Lower leg skin (tissue), 3 donors: ENCODE measurements around the gene CSTF3.

ENCODE experiments used
- POLR2A ChIP-seq, 2 donors: fragments of 450-650 bp; IDR thresholded peaks; one replicate each; pipeline ENCODE4 v1.6.1; 2016 to 2017; ENCODE audit warnings: antibody characterized with exemption in 2 of 2, mild to moderate bottlenecking in 1 of 2, moderate library complexity in 1 of 2
- TF ChIP-seq, protein P1 (sequence below), 3 donors: fragments of 450-650 bp; IDR thresholded peaks; one replicate each; pipeline ENCODE4 v1.5.1; 2016; ENCODE audit warnings: antibody characterized with exemption in 3 of 3, mild to moderate bottlenecking in 3 of 3, moderate library complexity in 2 of 3

DNA sequence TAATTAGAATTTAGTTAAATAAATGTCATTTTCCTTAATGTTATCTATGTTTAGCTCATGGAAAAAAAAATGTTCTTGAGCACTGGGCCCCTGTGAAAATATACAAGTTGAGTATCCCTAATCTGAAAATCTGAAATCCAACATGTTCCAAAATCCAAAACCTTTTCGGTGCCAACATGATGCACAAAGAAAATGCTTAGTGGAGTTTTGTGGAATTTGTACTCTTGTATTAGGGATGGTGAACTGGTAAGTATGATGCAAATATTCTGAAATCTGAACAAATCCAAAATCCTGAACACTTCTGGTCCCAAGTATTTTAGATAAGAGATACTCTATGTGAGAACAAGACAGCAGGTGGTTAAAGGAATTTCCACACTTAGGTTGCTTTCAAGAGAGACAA lies 77.4 kb downstream of the CSTF3 start:
- no peak for TF ChIP-seq POLR2A (IDR thresholded peaks at IDR 0.05)
- TF ChIP-seq, protein P1, sequence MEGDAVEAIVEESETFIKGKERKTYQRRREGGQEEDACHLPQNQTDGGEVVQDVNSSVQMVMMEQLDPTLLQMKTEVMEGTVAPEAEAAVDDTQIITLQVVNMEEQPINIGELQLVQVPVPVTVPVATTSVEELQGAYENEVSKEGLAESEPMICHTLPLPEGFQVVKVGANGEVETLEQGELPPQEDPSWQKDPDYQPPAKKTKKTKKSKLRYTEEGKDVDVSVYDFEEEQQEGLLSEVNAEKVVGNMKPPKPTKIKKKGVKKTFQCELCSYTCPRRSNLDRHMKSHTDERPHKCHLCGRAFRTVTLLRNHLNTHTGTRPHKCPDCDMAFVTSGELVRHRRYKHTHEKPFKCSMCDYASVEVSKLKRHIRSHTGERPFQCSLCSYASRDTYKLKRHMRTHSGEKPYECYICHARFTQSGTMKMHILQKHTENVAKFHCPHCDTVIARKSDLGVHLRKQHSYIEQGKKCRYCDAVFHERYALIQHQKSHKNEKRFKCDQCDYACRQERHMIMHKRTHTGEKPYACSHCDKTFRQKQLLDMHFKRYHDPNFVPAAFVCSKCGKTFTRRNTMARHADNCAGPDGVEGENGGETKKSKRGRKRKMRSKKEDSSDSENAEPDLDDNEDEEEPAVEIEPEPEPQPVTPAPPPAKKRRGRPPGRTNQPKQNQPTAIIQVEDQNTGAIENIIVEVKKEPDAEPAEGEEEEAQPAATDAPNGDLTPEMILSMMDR (IDR thresholded peaks at IDR 0.05), result no peak
